MCF 10A (cell line): Measurements from ENCODE around the gene ZMAT5. TPM values are rescaled to one million over a fixed set of nuclear protein-coding genes. Genes with fewer than 3 reads are reported as not detected.
A peak's percentile ranks its signal among the peaks of the same experiment; 100 is the strongest.

Experiments used
- BruUV-seq: library from RNA; stranded (reverse); fragments of 400-500 nt; replicated peaks from 2 replicates; lab custom pipeline; 2021; lab: Mats Ljungman, UMichigan
- CTCF ChIA-PET: fragments of 300-600 bp; sonication (Branson Sonifier 250); formaldehyde crosslinking; extraction: SDS; loops from one replicate; lab custom pipeline; 2021; ENCODE audit warnings: antibody characterized with exemption, inconsistent platforms; lab: Yijun Ruan, JAX
- POLR2A ChIA-PET: fragments of 300-600, 350-650 bp; sonication (Branson Sonifier 250); formaldehyde crosslinking; extraction: SDS; loops from one replicate; lab custom pipeline; 2020; ENCODE audit warnings: antibody characterized with exemption, inconsistent platforms; lab: Yijun Ruan, JAX
- DNase-seq: peaks from one replicate; pipeline ENCODE4 v3.0.0-alpha.2; 2018; ENCODE audit not compliant: unreplicated experiment
- H3K27ac Mint-ChIP-seq: one replicate; pipeline ENCODE4 v1.8.0; 2022; ENCODE audit warnings: mild to moderate bottlenecking, low read depth, mixed read lengths; ENCODE audit not compliant: unreplicated experiment
- H3K27me3 Mint-ChIP-seq: one replicate; pipeline ENCODE4 v1.8.0; 2022; ENCODE audit warnings: mixed read lengths; ENCODE audit not compliant: insufficient read depth, unreplicated experiment
- H3K36me3 Mint-ChIP-seq: one replicate; pipeline ENCODE4 v1.8.0; 2022; ENCODE audit warnings: mild to moderate bottlenecking, moderate library complexity, mixed read lengths; ENCODE audit not compliant: insufficient read depth, unreplicated experiment
- H3K4me1 Mint-ChIP-seq: one replicate; pipeline ENCODE4 v1.8.0; 2022; ENCODE audit warnings: mixed read lengths; ENCODE audit not compliant: insufficient read depth, unreplicated experiment
- H3K4me3 Mint-ChIP-seq: one replicate; pipeline ENCODE4 v1.8.0; 2022; ENCODE audit warnings: mild to moderate bottlenecking, moderate library complexity, mixed read lengths; ENCODE audit not compliant: unreplicated experiment
- H3K9me3 Mint-ChIP-seq: one replicate; pipeline ENCODE4 v1.8.0; 2022; ENCODE audit warnings: mixed read lengths; ENCODE audit not compliant: unreplicated experiment
- CTCF ChIP-seq: fragments of 200-600 bp; IDR thresholded peaks from one replicate; pipeline ENCODE4 v1.8.0; 2022; ENCODE audit warnings: antibody characterized with exemption, mild to moderate bottlenecking; ENCODE audit not compliant: unreplicated experiment
- intact Hi-C: fragments of 100-400 bp; cut with micrococcal nuclease; formaldehyde crosslinking; loops from 2 replicates; pipeline ENCODE4 v1.14.1; 2022
- total RNA-seq: library from RNA; stranded (reverse); gene quantifications from 2 replicates; pipeline ENCODE4 v1.2.3, GENCODE V29; 2022

Gene ZMAT5
- total RNA-seq, 1 experiment from 2014 or later = 19.0 TPM

- peak; percentile 23 for TF ChIP-seq CTCF
- Mint-ChIP-seq H3K27ac (no peak overlapping the region), H3K27me3 (no peaks in the 10 kb centered on the region), H3K4me1 (no peaks in the 10 kb centered on the region), H3K4me3 (no peak overlapping the region), H3K9me3 (no peaks in the 10 kb centered on the region), H3K36me3 (peaks cover 7% of the 10 kb centered on the region)
- CTCF ChIA-PET = no interaction called here
- POLR2A ChIA-PET = interaction anchor here (0.6 kb wide), 1 partner anchor 310 kb away, joined by 3 read pairs; no protein-coding TSS in a partner anchor
- intact Hi-C loops = no loop called here
- no TSS peak for BruUV-seq
- peak; percentile 31 for DNase-seq
Measured at GRCh38 chr22:29727131-29727523, 39.7 kb downstream of the ZMAT5 start.

GRCh38 chr22:29726512-29727130, 40.2 kb downstream of the ZMAT5 start:
- Mint-ChIP-seq H3K4me3 (no peak overlapping the region), H3K27ac (no peak overlapping the region), H3K9me3 (no peaks in the 10 kb centered on the region), H3K36me3 (peaks cover 7% of the 10 kb centered on the region), H3K27me3 (no peaks in the 10 kb centered on the region), H3K4me1 (no peaks in the 10 kb centered on the region)
- BruUV-seq = no TSS peak
- CTCF ChIA-PET = interaction anchor here (0.8 kb wide), 1 partner anchor 325 kb away, joined by 3 read pairs; no protein-coding TSS in a partner anchor
- TF ChIP-seq CTCF = no peak
- DNase-seq = no peak
- intact Hi-C loops = no loop called here
- POLR2A ChIA-PET = no interaction called here

GRCh38 chr22:29726106-29726505, 40.7 kb downstream of the ZMAT5 start:
- no TSS peak for BruUV-seq
- Mint-ChIP-seq H3K4me3 (no peak overlapping the region), H3K36me3 (peaks cover 7% of the 10 kb centered on the region), H3K9me3 (no peaks in the 10 kb centered on the region), H3K4me1 (no peaks in the 10 kb centered on the region), H3K27ac (no peak overlapping the region), H3K27me3 (no peaks in the 10 kb centered on the region)
- CTCF ChIA-PET = interaction anchor here (0.8 kb wide), 1 partner anchor 324 kb away, joined by 3 read pairs; no protein-coding TSS in a partner anchor
- POLR2A ChIA-PET = no interaction called here
- TF ChIP-seq CTCF = no peak
- intact Hi-C loops = no loop called here
- DNase-seq = no peak

GRCh38 chr22:29724843-29725242, 42.0 kb downstream of the ZMAT5 start:
- ChIA-PET CTCF (interaction anchor here (1.6 kb wide), 1 partner anchor 280 kb away, joined by 3 read pairs; no protein-coding TSS in a partner anchor), POLR2A (no interaction called here)
- Mint-ChIP-seq H3K36me3 (peaks cover 7% of the 10 kb centered on the region), H3K4me3 (no peak overlapping the region), H3K27me3 (no peaks in the 10 kb centered on the region), H3K4me1 (no peaks in the 10 kb centered on the region), H3K27ac (no peak overlapping the region), H3K9me3 (no peaks in the 10 kb centered on the region)
- intact Hi-C loops = no loop called here
- BruUV-seq = no TSS peak
- DNase-seq = no peak
- no peak for TF ChIP-seq CTCF
